ENCODE data around the gene NEURL1B.
A peak's percentile ranks its signal among the peaks of the same experiment; 100 is the strongest.
"Not testable (repeated sequence)": the region's sequence is repeated elsewhere in the genome, so short reads cannot be mapped to it uniquely, and the experiment has no call there.

Gene NEURL1B

DNA sequence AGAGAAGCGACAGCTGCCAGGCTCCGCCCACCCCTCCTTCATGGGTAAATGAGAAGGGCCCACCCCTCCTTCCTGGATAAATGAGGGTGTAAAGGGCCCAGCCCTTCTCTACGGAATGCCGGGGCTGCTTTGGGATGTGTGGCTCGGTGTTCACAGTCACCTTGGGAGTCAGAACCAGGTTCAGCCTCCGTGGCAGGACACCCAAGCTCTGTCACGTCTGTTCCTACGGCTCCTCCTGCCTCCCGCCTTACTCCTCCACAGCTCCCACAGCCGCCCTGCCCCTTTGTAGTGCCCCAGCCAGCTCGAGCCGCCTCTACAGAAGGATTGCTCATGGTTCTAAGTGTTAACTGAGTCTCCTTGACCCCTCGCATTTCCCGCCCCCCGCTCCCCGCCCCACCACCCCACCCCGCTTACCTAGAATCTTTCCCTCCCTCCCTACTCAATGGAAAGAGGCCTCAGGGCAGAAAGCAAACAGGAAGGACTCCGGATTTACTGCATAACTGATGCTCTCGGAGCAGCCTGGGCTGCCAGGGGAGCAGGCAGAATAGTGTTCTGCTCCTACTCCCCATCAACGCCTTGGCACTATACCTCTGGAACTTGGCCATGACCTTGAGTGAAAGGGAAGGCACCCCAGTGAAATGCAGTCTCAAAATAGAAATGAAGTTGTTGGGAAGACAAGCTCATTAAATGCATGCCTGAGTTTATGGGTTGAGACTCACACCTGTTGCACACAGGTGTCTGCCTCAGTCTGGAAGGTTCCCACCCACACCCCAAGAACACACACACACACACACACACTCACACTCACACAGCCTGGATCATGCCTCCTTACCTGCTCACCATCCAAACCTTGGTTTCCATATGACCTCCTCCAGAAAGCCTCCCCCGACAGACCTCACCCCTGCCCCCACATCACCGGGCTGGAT lies 59.6 kb downstream of the NEURL1B start:
- no peak for DNase-seq

- DNase-seq = no peak
These were observed 60.2 kb downstream of the NEURL1B start for GRCh38 chr5:172701291-172701656.

GRCh38 chr5:172703952-172704351 lies 62.9 kb downstream of the NEURL1B start:
- no peak for DNase-seq

DNA sequence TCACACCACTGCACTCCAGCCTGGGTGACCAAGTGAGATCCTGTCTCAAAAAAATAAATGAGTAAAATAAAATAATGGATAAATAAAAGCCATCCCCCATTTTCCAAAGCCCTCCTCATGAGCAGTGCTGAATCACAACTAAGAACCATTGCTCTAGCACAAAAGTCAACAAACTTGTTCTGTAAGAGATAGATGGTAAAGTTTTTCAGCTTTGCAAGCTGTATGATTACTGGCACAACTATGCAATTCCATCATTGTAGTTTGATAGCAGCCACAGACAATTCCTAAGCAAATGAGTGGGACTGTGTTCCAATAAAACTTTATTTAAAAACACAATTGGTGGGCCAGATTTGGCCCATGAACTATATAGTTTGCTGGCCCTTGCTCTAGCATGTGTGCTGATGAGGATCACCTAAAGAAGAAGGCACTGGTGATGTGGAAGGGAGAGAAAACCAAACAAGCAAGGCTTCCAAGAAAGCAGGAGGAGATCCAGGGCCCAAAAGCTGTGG lies 64.6 kb downstream of the NEURL1B start:
- no peak for DNase-seq

- DNase-seq = no peak
These were observed 65.7 kb downstream of the NEURL1B start for GRCh38 chr5:172706796-172707195.

- no peak for DNase-seq
These were observed 66.5 kb downstream of the NEURL1B start for GRCh38 chr5:172707285-172708182.

DNA sequence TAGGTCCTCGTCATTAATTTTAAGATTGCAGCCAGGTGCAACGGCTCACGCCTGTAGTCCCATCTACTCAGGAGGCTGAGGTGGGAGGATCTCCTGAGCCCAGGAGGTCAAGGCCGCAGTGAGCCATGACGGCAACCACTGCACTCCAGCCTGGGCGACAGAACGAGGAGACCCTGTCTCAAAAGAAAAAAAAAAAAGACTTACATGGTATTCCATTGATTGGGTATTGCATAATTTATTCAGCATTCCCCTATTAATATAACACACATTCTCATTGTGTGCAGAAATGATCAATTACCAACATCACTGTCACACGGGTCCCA lies 67.1 kb downstream of the NEURL1B start:
- no peak for DNase-seq

GRCh38 chr5:172710676-172711075 lies 69.6 kb downstream of the NEURL1B start:
- no peak for DNase-seq

DNA sequence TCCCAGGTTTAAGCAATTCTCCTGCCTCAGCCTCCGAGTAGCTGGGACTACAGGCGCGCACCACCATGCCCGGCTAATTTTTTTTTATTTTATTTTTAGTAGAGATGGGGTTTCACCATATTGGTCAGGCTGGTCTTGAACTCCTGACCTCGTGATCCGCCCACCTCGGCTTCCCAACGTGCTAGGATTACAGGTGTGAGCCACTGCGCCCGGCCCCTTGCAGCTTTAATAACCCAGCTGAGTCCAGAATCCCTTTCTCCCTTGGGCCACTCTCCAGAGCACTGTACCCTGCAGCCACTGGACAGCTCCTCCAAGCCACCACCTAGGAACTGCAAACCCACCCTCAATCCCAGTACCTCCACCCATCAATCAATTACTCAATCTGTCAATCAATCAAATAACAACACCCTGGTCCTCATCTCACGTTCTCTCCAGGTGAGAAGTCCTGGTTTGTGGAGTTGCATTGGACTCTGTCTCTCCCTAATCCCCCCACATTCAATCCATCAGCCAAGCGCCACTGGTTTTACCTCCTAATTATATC lies 70.3 kb downstream of the NEURL1B start:
- not testable (repeated sequence) for DNase-seq

DNA sequence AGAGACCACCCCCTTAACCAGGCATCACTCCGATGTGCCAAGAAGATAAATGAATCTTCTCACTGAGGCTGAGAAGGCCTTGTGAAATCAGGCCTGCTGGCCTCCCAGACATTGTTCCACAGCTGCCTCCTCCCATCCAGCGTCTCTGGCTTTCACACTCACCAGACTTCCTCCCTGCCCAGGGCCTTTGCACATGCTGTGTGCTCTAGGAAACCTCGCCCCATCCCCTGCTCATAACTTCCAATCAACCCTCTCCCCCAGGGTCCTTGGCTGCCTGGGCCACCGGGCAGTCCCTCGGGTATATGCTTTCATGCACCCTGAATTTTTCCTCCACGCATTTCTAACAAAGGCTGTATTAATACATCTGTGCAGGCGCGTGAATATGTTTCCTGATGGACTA lies 71.5 kb downstream of the NEURL1B start:
- DNase-seq = no peak

DNA sequence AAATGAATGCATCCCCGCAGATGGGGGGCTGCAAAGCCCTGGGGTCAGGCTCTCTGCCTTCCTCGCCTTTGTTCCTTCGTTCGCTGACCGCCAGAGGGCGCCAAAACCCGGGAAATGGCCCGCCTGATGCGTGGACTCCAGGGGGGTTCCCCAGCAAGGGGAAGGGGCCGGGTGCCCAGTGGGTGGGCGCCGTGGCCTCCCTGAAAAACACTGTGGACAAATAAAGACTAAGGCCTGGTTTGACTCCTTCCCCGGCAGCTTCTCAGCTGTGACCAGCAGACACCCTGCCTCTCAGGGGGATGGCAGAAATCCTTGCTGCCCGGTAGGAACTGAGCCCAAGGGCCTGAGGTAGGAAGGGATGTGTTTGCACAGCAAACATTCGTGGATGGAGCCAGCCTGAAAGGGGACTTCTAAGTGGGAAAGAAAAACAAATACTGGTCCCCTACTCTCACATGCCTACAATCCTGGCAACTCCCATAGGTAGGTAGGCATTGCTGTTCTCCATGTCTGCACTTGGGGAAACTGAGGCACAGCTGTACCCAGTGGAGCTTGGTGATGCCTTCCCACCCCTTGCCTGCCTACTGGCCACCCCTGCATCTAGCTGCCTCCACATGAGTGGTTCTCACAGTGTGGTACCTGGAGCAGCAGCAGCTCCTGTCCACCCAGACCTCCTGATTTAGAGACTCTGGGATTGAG lies 72.2 kb downstream of the NEURL1B start:
- peak; percentile 64 to 71 for DNase-seq

DNA sequence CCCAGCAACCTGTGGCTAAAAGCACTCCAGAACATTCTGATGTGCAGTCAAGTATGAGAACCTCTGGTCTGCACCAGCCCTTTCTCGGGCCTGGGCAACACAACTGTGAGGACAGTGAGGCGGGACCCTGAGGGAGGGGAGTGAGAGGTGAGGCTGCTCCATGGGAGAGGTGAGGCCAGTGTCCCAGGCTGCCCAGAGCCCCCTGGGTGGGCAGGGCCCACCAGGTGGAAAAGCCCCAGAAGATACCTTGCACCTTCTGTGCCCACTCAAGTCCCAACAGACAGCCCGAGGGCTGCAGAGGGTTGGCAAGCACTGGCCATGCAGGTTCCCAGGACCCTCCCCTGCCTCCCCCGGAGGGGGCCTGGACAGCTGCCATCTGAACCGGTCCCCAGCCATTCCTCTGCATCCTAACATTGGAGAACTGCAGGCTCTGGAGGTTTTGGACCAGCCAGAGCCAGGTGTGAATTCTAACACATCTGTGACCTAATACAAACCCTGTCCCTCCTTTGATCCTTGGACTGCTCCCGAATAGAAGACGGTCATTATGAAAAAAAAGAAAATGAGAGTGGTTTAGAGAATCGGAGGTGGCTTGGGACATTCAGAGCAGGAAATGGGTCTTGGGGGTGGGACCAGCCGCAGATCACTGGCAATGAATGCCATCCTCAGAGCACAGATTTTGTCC lies 72.9 kb downstream of the NEURL1B start:
- no peak for DNase-seq

DNA sequence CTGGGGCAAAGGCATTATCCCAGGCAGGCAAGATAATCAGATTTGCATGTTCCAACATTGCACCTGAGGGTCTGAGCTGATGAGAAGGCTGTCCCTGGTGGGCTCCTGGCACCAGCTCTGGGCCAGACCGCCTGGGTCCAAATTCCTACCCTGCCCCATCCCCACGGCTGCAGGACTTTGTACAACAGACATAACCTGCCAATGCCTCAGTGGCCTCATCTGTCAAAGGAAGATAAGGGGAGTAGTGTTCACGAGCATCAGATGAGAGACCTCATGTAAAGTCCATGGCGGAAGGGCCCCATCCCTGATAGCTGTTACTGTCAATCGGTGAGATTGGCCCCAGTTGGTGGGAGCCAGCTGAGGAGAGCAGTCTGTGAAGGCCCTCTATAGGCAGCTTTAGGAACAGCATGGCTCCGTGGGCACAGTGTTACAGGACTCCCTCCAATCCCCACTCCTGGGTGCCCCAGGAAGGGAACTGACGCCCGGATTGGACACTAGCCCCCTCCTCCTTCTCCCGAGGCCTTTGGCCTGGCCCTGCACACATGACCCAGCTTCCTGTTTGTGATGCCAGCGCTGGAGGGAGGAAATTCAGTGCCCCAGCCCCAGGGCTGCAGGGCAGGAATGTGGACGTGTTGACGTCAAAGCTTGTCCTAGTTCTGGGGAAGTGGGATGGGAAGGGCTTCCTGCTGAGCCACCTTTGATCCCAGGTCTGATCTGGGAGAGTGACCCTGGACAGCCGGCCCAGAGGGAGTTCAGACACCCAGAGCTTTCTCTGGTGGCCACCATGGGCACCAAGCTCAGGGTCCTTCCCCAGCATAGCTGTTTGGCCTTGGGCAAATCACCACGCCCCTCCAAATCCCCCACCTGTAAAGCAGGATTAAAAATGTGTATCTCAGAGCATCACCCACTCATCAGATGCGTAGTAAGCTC lies 73.7 kb downstream of the NEURL1B start:
- DNase-seq = peak; percentile 76 to 80

- DNase-seq = no peak
These were observed 74.3 kb downstream of the NEURL1B start for GRCh38 chr5:172715421-172715780.

- no peak for DNase-seq
These were observed 75.0 kb downstream of the NEURL1B start for GRCh38 chr5:172715931-172716682.

DNA sequence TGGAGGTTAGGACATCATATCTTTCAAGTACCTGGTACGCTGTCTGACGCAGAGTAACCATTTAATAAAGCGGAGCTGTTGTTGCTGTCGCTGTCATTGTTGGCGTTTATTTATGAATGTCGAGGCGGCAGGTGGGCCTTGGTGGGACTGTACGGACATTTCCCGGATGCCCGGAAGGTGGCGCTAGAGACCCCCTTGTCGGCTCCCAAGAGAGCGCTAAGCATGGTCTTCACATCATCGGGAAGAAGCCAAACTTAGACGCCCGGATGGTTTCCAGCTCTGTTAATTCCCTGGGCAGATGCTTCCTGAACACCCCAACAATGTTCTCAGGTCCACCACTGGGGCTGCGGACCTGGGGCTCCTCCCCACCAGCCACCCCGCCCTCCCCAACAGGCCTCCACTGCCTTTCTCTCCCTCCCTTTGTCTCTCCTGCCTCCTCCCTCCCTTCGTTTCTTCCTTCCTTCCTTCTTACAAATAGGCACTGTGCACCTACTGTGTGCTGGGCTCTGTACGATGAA lies 75.8 kb downstream of the NEURL1B start:
- peak; percentile 86 to 87 for DNase-seq

DNA sequence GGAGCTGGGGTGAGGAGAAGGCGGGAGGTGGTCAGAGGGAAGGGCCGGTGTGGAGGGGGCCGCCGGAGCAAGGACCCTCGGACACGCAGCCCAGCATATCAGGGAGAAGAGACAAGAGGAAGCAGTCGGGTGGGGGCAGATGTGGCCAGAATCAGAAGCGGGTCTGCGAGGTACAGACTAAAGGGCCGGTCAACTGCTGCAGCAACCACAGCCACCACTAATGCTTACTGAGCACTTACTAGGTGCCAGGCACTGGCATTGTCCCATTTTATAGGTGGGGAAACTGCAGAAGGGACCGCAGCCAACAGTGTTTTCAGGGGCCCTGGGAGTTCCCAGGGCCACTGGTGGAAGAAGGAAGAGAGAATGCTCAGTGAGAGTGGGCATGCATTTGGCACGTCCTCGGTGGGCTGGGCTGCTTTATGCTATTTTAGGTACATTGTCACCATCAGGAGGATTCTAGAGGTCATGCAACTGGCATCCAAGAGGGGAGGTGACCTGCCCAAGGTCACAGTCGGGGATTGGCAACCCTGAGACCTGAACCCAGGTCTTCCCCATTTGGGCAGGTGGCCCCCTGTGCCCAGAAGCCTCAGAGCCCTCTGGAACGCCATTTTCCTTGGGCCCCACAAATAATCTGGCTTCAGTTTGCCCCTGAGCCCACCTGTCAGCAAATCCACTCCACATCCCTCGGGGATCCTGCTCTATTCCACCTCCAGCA lies 76.6 kb downstream of the NEURL1B start:
- DNase-seq = no peak

- no peak for DNase-seq
These were observed 77.6 kb downstream of the NEURL1B start for GRCh38 chr5:172718527-172719114.

GRCh38 chr5:172719211-172719610 lies 78.1 kb downstream of the NEURL1B start:
- DNase-seq = no peak

Data from CD4-positive, alpha-beta T cell treated with Interleukin-4 for 1 hour (primary cell).